Activated CD4-positive, CD25-positive, alpha-beta regulatory T cell (primary cell): ENCODE measurements around the gene KRTAP20-3.

ENCODE experiments used
- DNase-seq, 4 experiments: peaks; one replicate each; lab custom pipeline; 2025; lab: John Stamatoyannopoulos, UW

The KRTAP20-3 gene

GRCh38 chr21:30684506-30684905 is 41.8 kb downstream of the KRTAP20-3 start:
- DNase-seq, result no peak

- no peak for DNase-seq
Observed at GRCh38 chr21:30689822-30690221, 47.2 kb downstream of the KRTAP20-3 start.
